Kidney epithelial cell (primary cell): ENCODE data around the gene APOLD1. TPM values are rescaled to one million over a fixed set of nuclear protein-coding genes. Genes with fewer than 3 reads are reported as not detected.
"Not testable (repeated sequence)": the region's sequence is repeated elsewhere in the genome, so short reads cannot be mapped to it uniquely, and the experiment has no call there.

Experiments used
- DNase-seq: peaks from one replicate; pipeline ENCODE4 v3.0.0-alpha.2; 2010; ENCODE audit warnings: low read depth
- H3K27me3 ChIP-seq: 2 replicates; pipeline ENCODE4 v1.6.0; 2011; ENCODE audit warnings: low read length; ENCODE audit not compliant: control insufficient read depth, insufficient read depth
- H3K36me3 ChIP-seq: 2 replicates; pipeline ENCODE4 v1.5.1; 2011; ENCODE audit warnings: low read length; ENCODE audit not compliant: control insufficient read depth, insufficient read depth
- H3K4me3 ChIP-seq: 2 replicates; pipeline ENCODE4 v1.5.1; 2011; ENCODE audit warnings: low read depth, mild to moderate bottlenecking, control low read depth, low read length
- total RNA-seq: library from RNA; depleted of rRNA; stranded (reverse); fragments of >200 nt; gene quantifications from 2 replicates; pipeline ENCODE4 v1.2.3, GENCODE V29; 2015
- TF ChIP-seq, protein P1 (sequence below): IDR thresholded peaks from 2 replicates; pipeline ENCODE4 v1.5.1; 2011; ENCODE audit warnings: mild to moderate bottlenecking, moderate library complexity, low read length, control low read depth, inconsistent platforms; ENCODE audit not compliant: insufficient read depth, poor library complexity, severe bottlenecking

The APOLD1 gene
- total RNA-seq, 1 donor from 2014 or later: 1.4 TPM

DNA sequence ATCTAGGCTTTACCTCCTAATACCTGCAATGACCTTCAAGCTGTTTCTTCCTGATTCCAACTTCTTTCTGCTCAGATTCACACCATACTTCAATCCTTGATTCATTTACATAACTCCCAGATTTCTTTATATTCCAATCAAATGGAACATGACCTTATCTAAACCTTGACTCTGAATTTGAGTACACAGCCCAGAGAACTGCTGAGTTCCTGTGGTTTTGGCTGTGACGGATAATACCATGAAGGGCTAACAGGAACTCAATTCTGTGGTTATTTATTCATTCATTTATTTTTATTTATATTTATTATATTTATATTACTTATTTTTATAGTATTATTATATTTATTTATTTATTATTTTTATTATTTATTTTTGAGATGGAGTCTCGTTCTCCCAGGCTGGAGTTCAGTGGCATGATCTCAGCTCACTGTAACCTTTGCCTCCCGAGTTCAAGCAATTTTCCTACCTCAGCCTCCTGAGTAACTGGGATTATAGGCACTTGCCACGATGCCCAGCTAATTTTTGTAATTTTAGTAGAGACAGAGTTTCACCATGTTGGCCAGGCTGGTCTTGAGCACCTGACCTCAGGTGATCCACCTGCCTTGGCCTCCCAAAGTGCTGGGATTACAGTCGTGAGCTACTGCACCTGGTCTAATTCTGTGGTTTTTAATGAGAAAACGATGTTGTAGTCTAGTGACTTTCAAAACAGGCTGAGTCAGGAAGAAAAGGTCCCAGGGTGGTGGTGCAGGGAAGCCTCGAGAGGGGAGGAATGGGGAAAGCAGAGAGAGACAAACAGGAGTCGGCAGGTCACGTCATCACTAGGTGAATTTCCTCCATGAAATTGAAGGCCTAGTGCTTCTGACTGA is 11.7 kb downstream of the APOLD1 start:
- TF ChIP-seq, protein P1, sequence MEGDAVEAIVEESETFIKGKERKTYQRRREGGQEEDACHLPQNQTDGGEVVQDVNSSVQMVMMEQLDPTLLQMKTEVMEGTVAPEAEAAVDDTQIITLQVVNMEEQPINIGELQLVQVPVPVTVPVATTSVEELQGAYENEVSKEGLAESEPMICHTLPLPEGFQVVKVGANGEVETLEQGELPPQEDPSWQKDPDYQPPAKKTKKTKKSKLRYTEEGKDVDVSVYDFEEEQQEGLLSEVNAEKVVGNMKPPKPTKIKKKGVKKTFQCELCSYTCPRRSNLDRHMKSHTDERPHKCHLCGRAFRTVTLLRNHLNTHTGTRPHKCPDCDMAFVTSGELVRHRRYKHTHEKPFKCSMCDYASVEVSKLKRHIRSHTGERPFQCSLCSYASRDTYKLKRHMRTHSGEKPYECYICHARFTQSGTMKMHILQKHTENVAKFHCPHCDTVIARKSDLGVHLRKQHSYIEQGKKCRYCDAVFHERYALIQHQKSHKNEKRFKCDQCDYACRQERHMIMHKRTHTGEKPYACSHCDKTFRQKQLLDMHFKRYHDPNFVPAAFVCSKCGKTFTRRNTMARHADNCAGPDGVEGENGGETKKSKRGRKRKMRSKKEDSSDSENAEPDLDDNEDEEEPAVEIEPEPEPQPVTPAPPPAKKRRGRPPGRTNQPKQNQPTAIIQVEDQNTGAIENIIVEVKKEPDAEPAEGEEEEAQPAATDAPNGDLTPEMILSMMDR: no peak
- no peak for DNase-seq
- Histone ChIP-seq H3K4me3 (no peak overlapping the region), H3K27me3 (no peaks in the 10 kb centered on the region), H3K36me3 (no peaks in the 10 kb centered on the region)

DNA sequence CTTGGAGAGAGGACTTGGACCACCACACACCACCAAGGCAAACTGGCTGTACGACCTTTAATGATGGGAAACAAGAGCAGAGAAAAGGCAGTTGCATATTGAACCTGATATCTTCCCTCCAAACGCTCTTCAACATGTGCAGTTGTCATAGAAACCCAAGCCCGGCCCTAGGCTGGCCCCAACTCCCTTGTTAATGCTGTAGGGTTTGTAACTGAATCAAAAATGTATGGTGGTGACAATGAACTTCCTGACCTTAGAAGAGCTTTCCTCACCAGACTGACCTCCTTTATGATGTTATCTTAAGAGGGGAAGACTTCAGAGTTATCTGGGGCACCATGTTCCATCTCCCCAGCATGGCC is 12.3 kb downstream of the APOLD1 start:
- no peaks in the 10 kb centered on the region for H3K27me3 ChIP-seq
- no peaks in the 10 kb centered on the region for H3K36me3 ChIP-seq
- no peak for DNase-seq
- no peak overlapping the region for H3K4me3 ChIP-seq
- TF ChIP-seq, protein P1: no peak

DNA sequence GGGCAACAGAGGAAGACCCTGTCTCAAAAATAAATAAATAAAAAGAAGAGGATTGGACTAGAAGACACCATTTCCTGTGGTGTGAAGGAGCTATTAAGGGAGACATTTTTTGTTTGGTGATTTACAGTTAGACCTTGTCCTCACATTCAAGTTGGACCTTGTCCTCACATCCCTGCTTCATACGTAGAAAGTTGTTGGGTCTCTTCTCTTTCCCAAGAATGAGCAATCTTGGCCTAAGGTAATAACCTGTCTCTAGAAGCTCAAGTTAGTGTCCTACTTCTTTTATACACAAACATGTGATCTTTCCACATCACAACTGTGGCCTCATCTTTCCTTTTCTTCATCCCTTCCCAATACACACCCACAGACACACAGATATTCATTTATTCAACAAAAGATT is 13.0 kb downstream of the APOLD1 start:
- no peak overlapping the region for H3K4me3 ChIP-seq
- H3K36me3 ChIP-seq: no peaks in the 10 kb centered on the region
- DNase-seq: no peak
- TF ChIP-seq, protein P1: no peak
- H3K27me3 ChIP-seq: no peaks in the 10 kb centered on the region

DNA sequence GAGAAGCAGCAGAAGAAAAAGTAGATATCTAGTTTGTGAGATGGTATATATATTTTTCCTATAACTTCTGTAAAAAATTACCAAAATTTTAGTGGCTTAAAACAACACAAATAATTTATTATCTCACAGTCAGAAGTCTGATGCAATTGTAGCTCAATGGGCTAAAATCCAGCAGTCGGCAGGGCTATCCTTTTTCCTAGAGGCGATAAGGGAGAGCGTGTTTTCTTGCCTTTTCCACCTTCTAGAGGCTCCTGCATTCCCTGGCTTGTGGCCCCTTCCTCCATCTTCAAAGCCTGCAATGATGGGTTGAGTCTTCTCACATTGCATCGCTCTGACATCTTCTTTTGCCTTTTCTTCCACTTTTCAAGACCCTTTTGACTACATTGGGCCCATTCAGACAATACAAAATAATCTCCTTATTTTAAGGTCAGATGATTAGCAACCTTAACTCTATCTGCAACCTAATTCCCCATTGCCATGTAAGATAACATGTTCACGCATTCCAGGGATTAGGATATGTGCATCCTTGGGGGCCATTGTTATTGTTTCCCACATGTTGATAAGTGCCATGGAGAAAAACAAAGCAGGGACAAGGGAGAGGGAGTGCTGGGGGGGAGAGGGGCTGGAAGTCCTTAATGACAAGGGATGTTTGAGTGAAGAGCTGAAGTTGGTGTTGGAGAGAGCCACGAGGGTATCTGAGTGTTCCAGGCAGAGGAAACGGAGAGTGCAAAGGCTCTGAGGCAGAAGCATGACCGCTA is 13.9 kb downstream of the APOLD1 start:
- TF ChIP-seq, protein P1: no peak
- no peak for DNase-seq
- H3K4me3 ChIP-seq: no peak overlapping the region
- no peaks in the 10 kb centered on the region for H3K36me3 ChIP-seq
- H3K27me3 ChIP-seq: no peaks in the 10 kb centered on the region

DNA sequence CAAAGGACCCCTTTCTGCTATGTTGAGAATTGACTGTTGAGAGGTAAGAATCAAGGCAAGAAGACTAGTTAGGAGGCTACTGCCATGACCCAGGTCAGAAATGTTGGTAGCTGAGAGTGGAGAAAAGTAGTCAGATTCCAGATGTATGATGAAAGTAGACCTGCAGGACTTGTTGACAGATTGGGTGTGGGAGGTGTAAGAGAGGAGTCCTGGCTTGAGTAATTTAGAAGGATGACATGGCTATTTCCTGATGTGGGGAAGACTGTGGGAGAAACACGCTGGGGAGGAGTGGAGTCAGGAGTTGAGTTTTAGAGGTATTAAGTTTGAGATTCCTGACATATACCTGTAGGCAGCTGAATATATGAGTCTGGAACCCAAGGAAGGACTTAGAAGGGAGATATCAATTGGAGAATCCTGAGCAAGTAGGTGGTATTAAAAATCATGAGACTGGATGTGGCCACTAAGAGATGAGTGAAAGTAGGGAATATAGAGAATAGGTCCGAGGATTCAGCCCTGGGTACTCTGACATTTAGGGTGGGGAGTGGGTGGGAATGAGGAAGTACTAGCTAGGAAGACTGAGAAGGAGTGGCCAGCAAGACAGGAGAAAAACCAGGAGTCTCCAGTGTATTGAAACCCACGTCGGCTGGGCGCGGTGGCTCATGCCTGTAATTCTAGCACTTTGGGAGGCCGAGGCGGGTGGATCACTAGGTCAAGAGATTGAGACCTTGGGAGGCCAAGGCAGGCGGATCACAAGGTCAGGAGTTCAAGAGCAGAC is 15.1 kb downstream of the APOLD1 start:
- H3K27me3 ChIP-seq: no peaks in the 10 kb centered on the region
- no peaks in the 10 kb centered on the region for H3K36me3 ChIP-seq
- no peak for DNase-seq
- no peak overlapping the region for H3K4me3 ChIP-seq
- TF ChIP-seq, protein P1: no peak

DNA sequence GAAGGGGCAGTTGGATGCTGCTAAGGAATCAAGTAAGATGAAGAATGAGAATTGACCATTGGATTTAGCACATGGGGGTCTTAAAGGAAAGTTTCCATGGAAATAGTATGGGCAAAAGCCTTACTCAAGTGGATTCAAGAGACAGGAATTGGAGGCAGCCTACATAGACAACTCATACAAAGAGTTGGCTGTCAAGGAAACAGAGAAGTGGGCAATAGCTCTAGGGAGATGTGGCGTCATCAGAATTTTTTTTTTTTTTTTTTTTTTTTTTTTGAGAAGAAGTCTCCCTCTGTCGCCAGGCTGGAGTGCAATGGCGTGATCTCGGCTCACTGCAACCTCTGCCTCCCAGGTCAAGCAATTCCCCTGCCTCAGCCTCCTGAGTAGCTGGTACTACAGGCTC is 16.2 kb downstream of the APOLD1 start:
- DNase-seq, H3K27me3 ChIP-seq, H3K4me3 ChIP-seq, H3K36me3 ChIP-seq: not testable (repeated sequence)
